ENCODE results near the gene SPEN.

GRCh38 chr1:15885701-15886610, 38.4 kb downstream of the SPEN start:
- peak; percentile 33; the same call in 1 of the 2 replicates for TF ChIP-seq CTCF (IDR thresholded peaks at IDR 0.05)
- no peak for TF ChIP-seq ZFX (IDR thresholded peaks at IDR 0.05; ENCODE audit: borderline replicate concordance)

All from 22Rv1 (cell line).